Measurements from ENCODE around the gene NCKAP5L. TPM values are rescaled to one million over a fixed set of nuclear protein-coding genes. Genes with fewer than 3 reads are reported as not detected.

NCKAP5L gene
- total and polyA plus RNA-seq, 9 of the 15 experiments (the other 6 are each of a cell fraction or from before 2014, with no cell fraction given) = 0.01 to 14.4 (median 3.7) TPM

DNA sequence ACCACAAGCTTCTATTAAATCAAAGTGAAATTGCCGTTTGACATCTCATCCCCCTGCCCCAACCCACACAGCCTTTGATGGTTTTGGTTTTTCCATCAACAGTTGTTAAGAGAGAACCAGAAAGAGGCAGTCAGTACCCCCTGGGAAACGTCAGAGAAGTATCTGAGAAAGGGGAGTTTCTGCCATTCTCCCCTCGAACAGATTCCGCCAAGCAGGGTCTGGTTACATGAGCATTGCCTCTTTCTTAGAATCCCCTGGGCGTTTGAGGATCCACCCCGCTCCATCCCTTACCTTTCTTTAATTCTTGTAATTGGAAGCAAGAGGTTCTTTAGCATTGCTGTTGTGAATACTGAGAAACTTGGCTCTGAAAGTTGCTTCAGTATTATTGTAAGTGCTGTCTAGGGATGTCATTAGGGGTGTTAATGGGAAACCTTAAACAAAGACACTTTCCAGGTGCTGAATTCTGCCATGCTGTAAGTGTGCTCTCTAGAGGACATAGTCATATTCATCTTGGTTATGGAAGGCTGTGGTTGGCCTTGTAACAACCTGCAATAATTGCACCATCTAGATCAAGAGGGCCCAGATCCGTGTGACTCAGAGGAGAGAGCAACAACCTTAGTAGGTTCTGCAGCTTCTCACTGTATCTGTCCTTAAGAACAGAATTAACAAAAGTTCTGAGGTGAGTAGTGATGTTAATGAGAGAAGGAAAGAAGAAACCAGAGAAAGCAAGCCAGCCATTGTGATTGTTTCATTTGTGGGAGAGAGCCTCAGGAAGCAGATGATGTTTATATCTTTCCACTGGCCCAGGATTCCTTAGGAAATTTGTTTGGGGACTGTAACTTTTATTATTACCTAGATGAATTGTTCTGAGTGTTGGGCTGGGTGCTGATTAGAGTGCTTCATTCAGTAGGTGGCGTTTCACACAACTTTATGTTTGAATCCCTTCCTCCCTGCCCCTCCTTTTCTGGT is 77.9 kb downstream of the NCKAP5L start (continued):
- no peak for TF ChIP-seq TCFL5 (CRISPR knock-in tag; conservative IDR thresholded peaks at IDR 0.05)
- no peak for TF ChIP-seq ZNF197 (CRISPR knock-in tag; IDR thresholded peaks at IDR 0.05; ENCODE audit: low read depth)
- TF ChIP-seq EP300 (IDR thresholded peaks at IDR 0.05; ENCODE audit: low read length) = peak; percentile 84
- no peak for TF ChIP-seq MAFK (IDR thresholded peaks at IDR 0.05; ENCODE audit: low read length)
- TF ChIP-seq ZNF175 (CRISPR knock-in tag; IDR thresholded peaks at IDR 0.05; ENCODE audit: low read depth) = no peak
- no peak for TF ChIP-seq TAF7 (tag; IDR thresholded peaks at IDR 0.05)
- no peak for TF ChIP-seq RBM15 (IDR thresholded peaks at IDR 0.05; ENCODE audit: insufficient read depth, low read length)
- TF ChIP-seq POLR2H (tag; IDR thresholded peaks at IDR 0.05; ENCODE audit: low read depth) = peak; percentile 68; the same call in 1 of the 2 replicates
- no peak for TF ChIP-seq EZH2 (IDR thresholded peaks at IDR 0.05; ENCODE audit: borderline replicate concordance, low read depth, low read length)
- no peak for TF ChIP-seq MEF2D (tag; conservative IDR thresholded peaks at IDR 0.05; ENCODE audit: low read depth)
- TF ChIP-seq RBM17 (IDR thresholded peaks at IDR 0.05; ENCODE audit: borderline replicate concordance, low read depth, low read length) = no peak
- TF ChIP-seq, protein P1, sequence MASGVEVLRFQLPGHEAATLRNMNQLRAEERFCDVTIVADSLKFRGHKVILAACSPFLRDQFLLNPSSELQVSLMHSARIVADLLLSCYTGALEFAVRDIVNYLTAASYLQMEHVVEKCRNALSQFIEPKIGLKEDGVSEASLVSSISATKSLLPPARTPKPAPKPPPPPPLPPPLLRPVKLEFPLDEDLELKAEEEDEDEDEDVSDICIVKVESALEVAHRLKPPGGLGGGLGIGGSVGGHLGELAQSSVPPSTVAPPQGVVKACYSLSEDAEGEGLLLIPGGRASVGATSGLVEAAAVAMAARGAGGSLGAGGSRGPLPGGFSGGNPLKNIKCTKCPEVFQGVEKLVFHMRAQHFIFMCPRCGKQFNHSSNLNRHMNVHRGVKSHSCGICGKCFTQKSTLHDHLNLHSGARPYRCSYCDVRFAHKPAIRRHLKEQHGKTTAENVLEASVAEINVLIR (CRISPR knock-in tag; IDR thresholded peaks at IDR 0.05) = no peak
- TF ChIP-seq HMG20B (CRISPR knock-in tag; IDR thresholded peaks at IDR 0.05) = no peak
- TF ChIP-seq HMG20A (CRISPR knock-in tag; conservative IDR thresholded peaks at IDR 0.05) = no peak
- TF ChIP-seq ZC3H4 (CRISPR knock-in tag; IDR thresholded peaks at IDR 0.05; ENCODE audit: borderline replicate concordance) = no peak
- TF ChIP-seq CXXC5 (CRISPR knock-in tag; IDR thresholded peaks at IDR 0.05) = no peak
- no peak for TF ChIP-seq ZNF384 (IDR thresholded peaks at IDR 0.05; ENCODE audit: low read depth, low read length)
- TF ChIP-seq PPARD (CRISPR knock-in tag; IDR thresholded peaks at IDR 0.05) = no peak
- TF ChIP-seq ZNF589 (CRISPR knock-in tag; IDR thresholded peaks at IDR 0.05; ENCODE audit: low read depth) = peak; percentile 77; the same call in 1 of the 2 replicates
- TF ChIP-seq, protein P2, sequence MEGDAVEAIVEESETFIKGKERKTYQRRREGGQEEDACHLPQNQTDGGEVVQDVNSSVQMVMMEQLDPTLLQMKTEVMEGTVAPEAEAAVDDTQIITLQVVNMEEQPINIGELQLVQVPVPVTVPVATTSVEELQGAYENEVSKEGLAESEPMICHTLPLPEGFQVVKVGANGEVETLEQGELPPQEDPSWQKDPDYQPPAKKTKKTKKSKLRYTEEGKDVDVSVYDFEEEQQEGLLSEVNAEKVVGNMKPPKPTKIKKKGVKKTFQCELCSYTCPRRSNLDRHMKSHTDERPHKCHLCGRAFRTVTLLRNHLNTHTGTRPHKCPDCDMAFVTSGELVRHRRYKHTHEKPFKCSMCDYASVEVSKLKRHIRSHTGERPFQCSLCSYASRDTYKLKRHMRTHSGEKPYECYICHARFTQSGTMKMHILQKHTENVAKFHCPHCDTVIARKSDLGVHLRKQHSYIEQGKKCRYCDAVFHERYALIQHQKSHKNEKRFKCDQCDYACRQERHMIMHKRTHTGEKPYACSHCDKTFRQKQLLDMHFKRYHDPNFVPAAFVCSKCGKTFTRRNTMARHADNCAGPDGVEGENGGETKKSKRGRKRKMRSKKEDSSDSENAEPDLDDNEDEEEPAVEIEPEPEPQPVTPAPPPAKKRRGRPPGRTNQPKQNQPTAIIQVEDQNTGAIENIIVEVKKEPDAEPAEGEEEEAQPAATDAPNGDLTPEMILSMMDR (IDR thresholded peaks at IDR 0.05 in 2 of 3, conservative IDR thresholded peaks at IDR 0.05 in 1 of 3; ENCODE audit: insufficient read depth in 2 of 3, low read depth in 1 of 3, low read length in 3 of 3) = peak in 2 of 3 experiments; percentile 32 to 39; a peak in 2 of 6 replicates
- no peak for TF ChIP-seq CREBBP (IDR thresholded peaks at IDR 0.05; ENCODE audit: low read depth, low read length)
- no peak for TF ChIP-seq NFE2L1 (tag; IDR thresholded peaks at IDR 0.05; ENCODE audit: borderline replicate concordance, low read depth)
- TF ChIP-seq, protein P3, sequence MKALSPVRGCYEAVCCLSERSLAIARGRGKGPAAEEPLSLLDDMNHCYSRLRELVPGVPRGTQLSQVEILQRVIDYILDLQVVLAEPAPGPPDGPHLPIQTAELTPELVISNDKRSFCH (CRISPR knock-in tag; IDR thresholded peaks at IDR 0.05) = no peak
- TF ChIP-seq, protein P3 (tag; IDR thresholded peaks at IDR 0.05) = no peak
- no peak for TF ChIP-seq CBFA2T2 (conservative IDR thresholded peaks at IDR 0.05)

Measured in K562 (cell line).